NCI-H1694 (cell line): ENCODE measurements around the gene DCLK3.

Experiments used
- DNase-seq: peaks from one replicate; lab custom pipeline; 2025; lab: John Stamatoyannopoulos, UW

DCLK3 gene

GRCh38 chr3:36707623-36708409 lies 56.5 kb downstream of the DCLK3 start:
- DNase-seq, result no peak

GRCh38 chr3:36705015-36705414 lies 59.3 kb downstream of the DCLK3 start:
- DNase-seq, result no peak

GRCh38 chr3:36704280-36704679 lies 60.1 kb downstream of the DCLK3 start:
- DNase-seq, result no peak

- DNase-seq, result no peak
Measured at GRCh38 chr3:36701249-36701572, 63.1 kb downstream of the DCLK3 start.

GRCh38 chr3:36700537-36701248 lies 63.7 kb downstream of the DCLK3 start:
- peak; percentile 38 for DNase-seq

GRCh38 chr3:36698314-36698713 lies 66.0 kb downstream of the DCLK3 start:
- DNase-seq, result no peak

- no peak for DNase-seq
Measured at GRCh38 chr3:36697229-36698001, 66.9 kb downstream of the DCLK3 start.

GRCh38 chr3:36696799-36697198 lies 67.6 kb downstream of the DCLK3 start:
- DNase-seq, result no peak

GRCh38 chr3:36695769-36696137 lies 68.6 kb downstream of the DCLK3 start:
- no peak for DNase-seq

- no peak for DNase-seq
Measured at GRCh38 chr3:36695113-36695768, 69.1 kb downstream of the DCLK3 start.

GRCh38 chr3:36693670-36694069 lies 70.7 kb downstream of the DCLK3 start:
- no peak for DNase-seq

GRCh38 chr3:36689560-36689959 lies 74.8 kb downstream of the DCLK3 start:
- no peak for DNase-seq

- no peak for DNase-seq
Measured at GRCh38 chr3:36688815-36689214, 75.5 kb downstream of the DCLK3 start.

- DNase-seq, result no peak
Measured at GRCh38 chr3:36686516-36686915, 77.8 kb downstream of the DCLK3 start.

GRCh38 chr3:36681867-36682266 lies 82.5 kb downstream of the DCLK3 start:
- no peak for DNase-seq

- no peak for DNase-seq
Measured at GRCh38 chr3:36680952-36681351, 83.4 kb downstream of the DCLK3 start.

- no peak for DNase-seq
Measured at GRCh38 chr3:36679384-36680200, 84.8 kb downstream of the DCLK3 start.

GRCh38 chr3:36678216-36679013 lies 85.9 kb downstream of the DCLK3 start:
- DNase-seq, result no peak

- no peak for DNase-seq
Measured at GRCh38 chr3:36677331-36678007, 86.9 kb downstream of the DCLK3 start.

GRCh38 chr3:36674816-36675215 lies 89.5 kb downstream of the DCLK3 start:
- no peak for DNase-seq
